ENCODE measurements around the gene ELMO1. TPM values are rescaled to one million over a fixed set of nuclear protein-coding genes. Genes with fewer than 3 reads are reported as not detected.

Gene ELMO1
- total RNA-seq, 1 donor from 2014 or later, result 66.1 TPM

GRCh38 chr7:37372750-37373149 lies 75.9 kb downstream of the ELMO1 start:
- Mint-ChIP-seq H3K27ac (peak overlapping the region; percentile 24), H3K27me3 (no peaks in the 10 kb centered on the region), H3K4me1 (ENCODE audit: low read depth) (peaks cover 22% of the 10 kb centered on the region), H3K36me3 (ENCODE audit: insufficient read depth) (peaks cover 14% of the 10 kb centered on the region), H3K4me3 (ENCODE audit: low read depth) (no peak overlapping the region), H3K9me3 (ENCODE audit: low read depth) (peaks cover 19% of the 10 kb centered on the region)
- DNase-seq (ENCODE audit: low spot score, unreplicated experiment), result no peak
- TF ChIP-seq CTCF (IDR thresholded peaks at IDR 0.05; ENCODE audit: unreplicated experiment), result no peak

GRCh38 chr7:37371755-37372154 lies 76.9 kb downstream of the ELMO1 start:
- Mint-ChIP-seq H3K4me3 (ENCODE audit: low read depth) (no peak overlapping the region), H3K4me1 (ENCODE audit: low read depth) (peaks cover 29% of the 10 kb centered on the region), H3K27ac (no peak overlapping the region), H3K36me3 (ENCODE audit: insufficient read depth) (peaks cover 7% of the 10 kb centered on the region), H3K27me3 (no peaks in the 10 kb centered on the region), H3K9me3 (ENCODE audit: low read depth) (peaks cover 15% of the 10 kb centered on the region)
- no peak for DNase-seq (ENCODE audit: low spot score, unreplicated experiment)
- TF ChIP-seq CTCF (IDR thresholded peaks at IDR 0.05; ENCODE audit: unreplicated experiment), result no peak

GRCh38 chr7:37369906-37370305 lies 78.8 kb downstream of the ELMO1 start:
- H3K27ac Mint-ChIP-seq, result peak overlapping the region; percentile 6
- no peak for TF ChIP-seq CTCF (IDR thresholded peaks at IDR 0.05; ENCODE audit: unreplicated experiment)
- DNase-seq (ENCODE audit: low spot score, unreplicated experiment), result no peak
- peaks cover 29% of the 10 kb centered on the region for H3K4me1 Mint-ChIP-seq (ENCODE audit: low read depth)
- no peaks in the 10 kb centered on the region for H3K27me3 Mint-ChIP-seq
- H3K36me3 Mint-ChIP-seq (ENCODE audit: insufficient read depth), result peaks cover 2% of the 10 kb centered on the region
- H3K4me3 Mint-ChIP-seq (ENCODE audit: low read depth), result no peak overlapping the region
- peaks cover 9% of the 10 kb centered on the region for H3K9me3 Mint-ChIP-seq (ENCODE audit: low read depth)

GRCh38 chr7:37368540-37368939 lies 80.1 kb downstream of the ELMO1 start:
- H3K27ac Mint-ChIP-seq, result no peak overlapping the region
- H3K9me3 Mint-ChIP-seq (ENCODE audit: low read depth), result peaks cover 10% of the 10 kb centered on the region
- peaks cover 5% of the 10 kb centered on the region for H3K36me3 Mint-ChIP-seq (ENCODE audit: insufficient read depth)
- TF ChIP-seq CTCF (IDR thresholded peaks at IDR 0.05; ENCODE audit: unreplicated experiment), result no peak
- H3K4me1 Mint-ChIP-seq (ENCODE audit: low read depth), result peaks cover 29% of the 10 kb centered on the region
- no peak overlapping the region for H3K4me3 Mint-ChIP-seq (ENCODE audit: low read depth)
- no peaks in the 10 kb centered on the region for H3K27me3 Mint-ChIP-seq
- DNase-seq (ENCODE audit: low spot score, unreplicated experiment), result no peak

GRCh38 chr7:37367010-37367409 lies 81.7 kb downstream of the ELMO1 start:
- Mint-ChIP-seq H3K27me3 (no peaks in the 10 kb centered on the region), H3K4me3 (ENCODE audit: low read depth) (no peak overlapping the region), H3K4me1 (ENCODE audit: low read depth) (peaks cover 27% of the 10 kb centered on the region), H3K36me3 (ENCODE audit: insufficient read depth) (peaks cover 9% of the 10 kb centered on the region), H3K27ac (no peak overlapping the region), H3K9me3 (ENCODE audit: low read depth) (peaks cover 14% of the 10 kb centered on the region)
- no peak for TF ChIP-seq CTCF (IDR thresholded peaks at IDR 0.05; ENCODE audit: unreplicated experiment)
- DNase-seq (ENCODE audit: low spot score, unreplicated experiment), result no peak
